Liver (tissue), 3 donors: ENCODE measurements around the gene KIT.

Source experiments
- FOXA1 ChIP-seq: IDR thresholded peaks from 2 replicates; pipeline ENCODE4 v1.6.1; 2016; ENCODE audit warnings: antibody characterized with exemption
- GABPA ChIP-seq, 2 donors: IDR thresholded peaks in 1 of 2; conservative IDR thresholded peaks in 1 of 2; 2 replicates each; pipeline ENCODE4 v1.6.1; 2016; ENCODE audit warnings: antibody characterized with exemption in 2 of 2, mild to moderate bottlenecking in 1 of 2, moderate library complexity in 1 of 2
- RAD21 ChIP-seq, 2 donors: IDR thresholded peaks; 2 replicates each; pipeline ENCODE4 v1.6.1; 2016; ENCODE audit warnings: antibody characterized with exemption in 2 of 2, mild to moderate bottlenecking in 2 of 2
- YY1 ChIP-seq: IDR thresholded peaks from 2 replicates; pipeline ENCODE4 v1.6.1; 2016; ENCODE audit warnings: antibody characterized with exemption, mild to moderate bottlenecking
- TF ChIP-seq, protein P1 (sequence below): IDR thresholded peaks from 2 replicates; pipeline ENCODE4 v1.6.1; 2016; ENCODE audit warnings: antibody characterized with exemption
- TF ChIP-seq, protein P2 (sequence below): fragments of 150-350 bp; IDR thresholded peaks from 2 replicates; pipeline ENCODE4 v1.5.1; 2017; ENCODE audit warnings: improper control_type of control experiment, low read depth, low read length; ENCODE audit not compliant: missing input control
- TF ChIP-seq, protein P3 (sequence below): IDR thresholded peaks from 2 replicates; pipeline ENCODE4 v1.6.1; 2016; ENCODE audit warnings: antibody characterized with exemption
- TF ChIP-seq, protein P4 (sequence below): IDR thresholded peaks from 2 replicates; pipeline ENCODE4 v1.6.1; 2016; ENCODE audit warnings: antibody characterized with exemption
- donor health status: healthy.
- donor health status: healthy.

DNA sequence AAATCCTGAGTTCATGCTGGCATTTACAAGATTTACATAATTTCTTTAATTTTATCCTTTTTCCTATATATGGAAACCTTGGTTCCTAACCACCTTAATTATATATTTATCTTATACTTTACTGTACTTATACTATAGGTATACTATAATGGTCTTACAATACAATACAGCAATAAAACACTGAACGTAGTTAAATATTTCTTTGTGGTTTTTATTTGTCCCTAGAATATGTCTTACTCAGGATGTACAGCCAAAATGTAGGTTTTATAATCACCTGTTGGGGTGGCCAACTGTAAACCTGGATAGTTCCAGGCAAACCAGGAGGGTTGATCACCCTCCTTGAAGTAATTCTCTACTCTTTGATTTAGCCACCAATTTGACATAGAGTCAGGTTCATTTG lies 48.4 kb upstream of the KIT start:
- no peak for TF ChIP-seq RAD21 (IDR thresholded peaks at IDR 0.05)
- TF ChIP-seq, protein P1, sequence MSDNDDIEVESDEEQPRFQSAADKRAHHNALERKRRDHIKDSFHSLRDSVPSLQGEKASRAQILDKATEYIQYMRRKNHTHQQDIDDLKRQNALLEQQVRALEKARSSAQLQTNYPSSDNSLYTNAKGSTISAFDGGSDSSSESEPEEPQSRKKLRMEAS = no peak
- TF ChIP-seq, protein P2, sequence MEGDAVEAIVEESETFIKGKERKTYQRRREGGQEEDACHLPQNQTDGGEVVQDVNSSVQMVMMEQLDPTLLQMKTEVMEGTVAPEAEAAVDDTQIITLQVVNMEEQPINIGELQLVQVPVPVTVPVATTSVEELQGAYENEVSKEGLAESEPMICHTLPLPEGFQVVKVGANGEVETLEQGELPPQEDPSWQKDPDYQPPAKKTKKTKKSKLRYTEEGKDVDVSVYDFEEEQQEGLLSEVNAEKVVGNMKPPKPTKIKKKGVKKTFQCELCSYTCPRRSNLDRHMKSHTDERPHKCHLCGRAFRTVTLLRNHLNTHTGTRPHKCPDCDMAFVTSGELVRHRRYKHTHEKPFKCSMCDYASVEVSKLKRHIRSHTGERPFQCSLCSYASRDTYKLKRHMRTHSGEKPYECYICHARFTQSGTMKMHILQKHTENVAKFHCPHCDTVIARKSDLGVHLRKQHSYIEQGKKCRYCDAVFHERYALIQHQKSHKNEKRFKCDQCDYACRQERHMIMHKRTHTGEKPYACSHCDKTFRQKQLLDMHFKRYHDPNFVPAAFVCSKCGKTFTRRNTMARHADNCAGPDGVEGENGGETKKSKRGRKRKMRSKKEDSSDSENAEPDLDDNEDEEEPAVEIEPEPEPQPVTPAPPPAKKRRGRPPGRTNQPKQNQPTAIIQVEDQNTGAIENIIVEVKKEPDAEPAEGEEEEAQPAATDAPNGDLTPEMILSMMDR = no peak
- TF ChIP-seq, protein P3, sequence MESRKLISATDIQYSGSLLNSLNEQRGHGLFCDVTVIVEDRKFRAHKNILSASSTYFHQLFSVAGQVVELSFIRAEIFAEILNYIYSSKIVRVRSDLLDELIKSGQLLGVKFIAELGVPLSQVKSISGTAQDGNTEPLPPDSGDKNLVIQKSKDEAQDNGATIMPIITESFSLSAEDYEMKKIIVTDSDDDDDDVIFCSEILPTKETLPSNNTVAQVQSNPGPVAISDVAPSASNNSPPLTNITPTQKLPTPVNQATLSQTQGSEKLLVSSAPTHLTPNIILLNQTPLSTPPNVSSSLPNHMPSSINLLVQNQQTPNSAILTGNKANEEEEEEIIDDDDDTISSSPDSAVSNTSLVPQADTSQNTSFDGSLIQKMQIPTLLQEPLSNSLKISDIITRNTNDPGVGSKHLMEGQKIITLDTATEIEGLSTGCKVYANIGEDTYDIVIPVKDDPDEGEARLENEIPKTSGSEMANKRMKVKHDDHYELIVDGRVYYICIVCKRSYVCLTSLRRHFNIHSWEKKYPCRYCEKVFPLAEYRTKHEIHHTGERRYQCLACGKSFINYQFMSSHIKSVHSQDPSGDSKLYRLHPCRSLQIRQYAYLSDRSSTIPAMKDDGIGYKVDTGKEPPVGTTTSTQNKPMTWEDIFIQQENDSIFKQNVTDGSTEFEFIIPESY = no peak
- TF ChIP-seq YY1 = no peak
- TF ChIP-seq, protein P4, sequence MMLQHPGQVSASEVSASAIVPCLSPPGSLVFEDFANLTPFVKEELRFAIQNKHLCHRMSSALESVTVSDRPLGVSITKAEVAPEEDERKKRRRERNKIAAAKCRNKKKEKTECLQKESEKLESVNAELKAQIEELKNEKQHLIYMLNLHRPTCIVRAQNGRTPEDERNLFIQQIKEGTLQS = no peak
- TF ChIP-seq FOXA1 = no peak
- no peak for TF ChIP-seq GABPA (IDR thresholded peaks at IDR 0.05 in 1 of 2, conservative IDR thresholded peaks at IDR 0.05 in 1 of 2)
